ENCODE measurements around the gene GFRA1. TPM values are rescaled to one million over a fixed set of nuclear protein-coding genes. Genes with fewer than 3 reads are reported as not detected.

The GFRA1 gene
- total and polyA plus RNA-seq, 2 of the 4 experiments (the other 2 are of a cell fraction): 9.1 to 9.3 TPM

DNA sequence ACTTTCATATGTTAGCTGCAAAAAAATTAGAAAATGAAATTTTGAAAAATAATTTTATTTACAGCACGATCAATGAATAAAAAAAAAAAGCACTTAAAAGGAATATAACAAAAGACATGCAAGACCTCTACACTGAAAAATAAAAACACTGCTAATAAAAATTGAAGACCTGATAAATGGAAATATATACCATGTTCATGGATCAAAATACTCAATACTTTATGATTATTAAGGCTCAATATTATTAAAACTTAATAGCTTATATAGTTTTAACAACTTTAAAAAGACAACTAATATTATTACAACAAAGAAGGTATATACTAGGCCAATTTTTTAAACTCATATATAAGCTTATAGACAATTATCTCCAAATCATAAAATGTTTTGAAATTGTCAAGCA lies 143.0 kb downstream of the GFRA1 start:
- intact Hi-C loops (cut with micrococcal nuclease): no loop called here
- no peak for ATAC-seq (ENCODE audit: low read depth)
- Histone ChIP-seq H2AK9ac (replicated peaks; ENCODE audit: low read depth, low read length, poor library complexity) (no peak overlapping the region), H2BK15ac (ENCODE audit: low read depth, low read length) (no peak overlapping the region), H3K4me3 (ENCODE audit: insufficient read depth, low read depth, low read length) (no peak overlapping the region), H2BK20ac (ENCODE audit: low read depth, low read length) (no peak overlapping the region), H3K9me3 (ENCODE audit: control insufficient read depth, insufficient read depth, low read length) (0 out of 2 replicates have a peak, but pooled peaks cover 3% of the 10 kb centered on the region), H2AFZ (replicated peaks; ENCODE audit: low read length, poor library complexity) (no peak overlapping the region), H4K8ac (ENCODE audit: low read depth in 2 of 2, low read length in 2 of 2) (no peak overlapping the region), H3K9me1 (ENCODE audit: insufficient read depth, low read length) (no peaks in the 10 kb centered on the region), H3K4me2 (ENCODE audit: low read depth, low read length) (no peak overlapping the region), H3K27ac (ENCODE audit: insufficient read depth, low read length) (no peak overlapping the region), H3K27me3 (ENCODE audit: control insufficient read depth, insufficient read depth, low read length) (no peaks in the 10 kb centered on the region), H4K5ac (ENCODE audit: low read depth, low read length) (no peak overlapping the region), H2AK5ac (ENCODE audit: low read depth, low read length) (no peak overlapping the region), H3K9ac (ENCODE audit: low read depth, low read length) (no peak overlapping the region), H3K79me1 (ENCODE audit: low read depth in 1 of 2, low read length in 2 of 2) (no peaks in the 10 kb centered on the region), H3K56ac (ENCODE audit: extremely low read depth, insufficient read depth, low read length) (no peak overlapping the region), H3K18ac (ENCODE audit: low read depth, low read length) (no peak overlapping the region), H3K36me3 (ENCODE audit: control insufficient read depth, insufficient read depth, low read length) (no peaks in the 10 kb centered on the region), H3K14ac (replicated peaks; ENCODE audit: low read depth, low read length) (no peak overlapping the region), H4K91ac (ENCODE audit: insufficient read depth, low read depth, low read length) (no peak overlapping the region), H2BK120ac (ENCODE audit: low read depth, low read length) (no peak overlapping the region), H4K20me1 (ENCODE audit: insufficient read depth, low read length) (no peaks in the 10 kb centered on the region), H3K4ac (ENCODE audit: low read depth, low read length) (no peak overlapping the region), H3K23ac (ENCODE audit: low read depth, low read length) (no peak overlapping the region), H3K4me1 (ENCODE audit: control insufficient read depth, insufficient read depth, low read length) (no peaks in the 10 kb centered on the region), H2BK5ac (ENCODE audit: low read depth, low read length, poor library complexity, severe bottlenecking) (no peak overlapping the region)
- in situ Hi-C loops (cut with MboI; ENCODE audit: low sequenced_read_pairs): no loop called here
- dilution Hi-C loops (cut with HindIII; ENCODE audit: low sequenced_read_pairs, unreplicated experiment): no loop called here
- POLR2A ChIA-PET (ENCODE audit: unreplicated experiment): no interaction called here
- TF ChIP-seq, protein P1, sequence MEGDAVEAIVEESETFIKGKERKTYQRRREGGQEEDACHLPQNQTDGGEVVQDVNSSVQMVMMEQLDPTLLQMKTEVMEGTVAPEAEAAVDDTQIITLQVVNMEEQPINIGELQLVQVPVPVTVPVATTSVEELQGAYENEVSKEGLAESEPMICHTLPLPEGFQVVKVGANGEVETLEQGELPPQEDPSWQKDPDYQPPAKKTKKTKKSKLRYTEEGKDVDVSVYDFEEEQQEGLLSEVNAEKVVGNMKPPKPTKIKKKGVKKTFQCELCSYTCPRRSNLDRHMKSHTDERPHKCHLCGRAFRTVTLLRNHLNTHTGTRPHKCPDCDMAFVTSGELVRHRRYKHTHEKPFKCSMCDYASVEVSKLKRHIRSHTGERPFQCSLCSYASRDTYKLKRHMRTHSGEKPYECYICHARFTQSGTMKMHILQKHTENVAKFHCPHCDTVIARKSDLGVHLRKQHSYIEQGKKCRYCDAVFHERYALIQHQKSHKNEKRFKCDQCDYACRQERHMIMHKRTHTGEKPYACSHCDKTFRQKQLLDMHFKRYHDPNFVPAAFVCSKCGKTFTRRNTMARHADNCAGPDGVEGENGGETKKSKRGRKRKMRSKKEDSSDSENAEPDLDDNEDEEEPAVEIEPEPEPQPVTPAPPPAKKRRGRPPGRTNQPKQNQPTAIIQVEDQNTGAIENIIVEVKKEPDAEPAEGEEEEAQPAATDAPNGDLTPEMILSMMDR (conservative IDR thresholded peaks at IDR 0.05; ENCODE audit: low read depth, low read length): no peak
- TF ChIP-seq RFX5 (IDR thresholded peaks at IDR 0.05; ENCODE audit: low read depth, low read length) (no peak), SMC3 (IDR thresholded peaks at IDR 0.05; ENCODE audit: low read depth, low read length) (no peak), POLR2A (IDR thresholded peaks at IDR 0.05; ENCODE audit: low read depth, low read length) (no peak), MAFK (IDR thresholded peaks at IDR 0.05; ENCODE audit: low read depth, low read length) (no peak)
- TF ChIP-seq, protein P2, sequence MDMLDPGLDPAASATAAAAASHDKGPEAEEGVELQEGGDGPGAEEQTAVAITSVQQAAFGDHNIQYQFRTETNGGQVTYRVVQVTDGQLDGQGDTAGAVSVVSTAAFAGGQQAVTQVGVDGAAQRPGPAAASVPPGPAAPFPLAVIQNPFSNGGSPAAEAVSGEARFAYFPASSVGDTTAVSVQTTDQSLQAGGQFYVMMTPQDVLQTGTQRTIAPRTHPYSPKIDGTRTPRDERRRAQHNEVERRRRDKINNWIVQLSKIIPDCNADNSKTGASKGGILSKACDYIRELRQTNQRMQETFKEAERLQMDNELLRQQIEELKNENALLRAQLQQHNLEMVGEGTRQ (IDR thresholded peaks at IDR 0.05; ENCODE audit: low read depth, low read length): no peak
- no CpG with 5 or more reads among the region's 1 CpG for WGBS, 2 experiments (ENCODE audit: extremely low coverage in 2 of 2, insufficient read length in 1 of 2)
- CTCF ChIA-PET: interaction anchor here (0.5 kb wide), 1 partner anchor 113 kb away, joined by 4 read pairs; no protein-coding TSS in a partner anchor
- DNase-seq: no peak
- BruUV-seq (replicated peaks): no TSS peak
